Liver (tissue), 9 donors: ENCODE measurements around the gene BLOC1S5. TPM values are rescaled to one million over a fixed set of nuclear protein-coding genes. Genes with fewer than 3 reads are reported as not detected.
A peak's percentile ranks its signal among the peaks of the same experiment; 100 is the strongest.

Experiments used
- DNase-seq: peaks from one replicate; pipeline ENCODE4 v3.0.0-alpha.2; 2017; ENCODE audit warnings: low spot score
- H3K27ac ChIP-seq, 2 donors: one replicate each; pipeline ENCODE4 v1.7.0; 2013; ENCODE audit warnings: inconsistent platforms in 2 of 2, low read length in 2 of 2, control low read depth in 1 of 2, low read depth in 1 of 2, mild to moderate bottlenecking in 1 of 2
- H3K27me3 ChIP-seq, 4 donors: one replicate each; pipeline versions ENCODE4 v1.6.1 to v1.7.0; 2013; ENCODE audit warnings: low read length in 3 of 4, inconsistent platforms in 1 of 4, mild to moderate bottlenecking in 1 of 4, moderate library complexity in 1 of 4; ENCODE audit not compliant: control insufficient read depth in 4 of 4, insufficient read depth in 4 of 4
- H3K36me3 ChIP-seq, 4 donors: one replicate each; pipeline versions ENCODE4 v1.6.1 to v1.7.0; 2013; ENCODE audit warnings: low read length in 3 of 4, mild to moderate bottlenecking in 3 of 4, low read depth in 1 of 4, moderate library complexity in 1 of 4; ENCODE audit not compliant: control insufficient read depth in 4 of 4, insufficient read depth in 3 of 4
- H3K4me1 ChIP-seq, 4 donors: one replicate each; pipeline versions ENCODE4 v1.6.1 to v1.7.0; 2013; ENCODE audit warnings: low read length in 3 of 4, mild to moderate bottlenecking in 3 of 4, moderate library complexity in 1 of 4; ENCODE audit not compliant: control insufficient read depth in 4 of 4, insufficient read depth in 4 of 4
- H3K4me3 ChIP-seq, 3 donors: one replicate each; pipeline versions ENCODE4 v1.6.1 to v1.7.0; 2013; ENCODE audit warnings: low read length in 3 of 3, control low read depth in 1 of 3, low read depth in 1 of 3, mild to moderate bottlenecking in 1 of 3
- H3K9ac ChIP-seq, 2 donors: one replicate each; pipeline ENCODE4 v1.7.0; 2013; ENCODE audit warnings: low read length in 2 of 2, mild to moderate bottlenecking in 2 of 2, moderate library complexity in 2 of 2, control low read depth in 1 of 2, low read depth in 1 of 2
- H3K9me3 ChIP-seq, 4 donors: one replicate each; pipeline versions ENCODE4 v1.6.1 to v1.7.0; 2013; ENCODE audit warnings: low read length in 3 of 4; ENCODE audit not compliant: control insufficient read depth in 4 of 4
- ATF3 ChIP-seq: IDR thresholded peaks from 2 replicates; pipeline ENCODE4 v1.6.1; 2016; ENCODE audit warnings: antibody characterized with exemption
- CTCF ChIP-seq: fragments of 150-350 bp; IDR thresholded peaks from 2 replicates; pipeline ENCODE4 v1.5.1; 2017; ENCODE audit warnings: improper control_type of control experiment, low read depth, low read length; ENCODE audit not compliant: missing input control
- FOXA1 ChIP-seq: IDR thresholded peaks from 2 replicates; pipeline ENCODE4 v1.6.1; 2016; ENCODE audit warnings: antibody characterized with exemption
- FOXA2 ChIP-seq: IDR thresholded peaks from 2 replicates; pipeline ENCODE4 v1.6.1; 2016; ENCODE audit warnings: antibody characterized with exemption
- GABPA ChIP-seq, 2 donors: IDR thresholded peaks in 1 of 2; conservative IDR thresholded peaks in 1 of 2; 2 replicates each; pipeline ENCODE4 v1.6.1; 2016; ENCODE audit warnings: antibody characterized with exemption in 2 of 2, mild to moderate bottlenecking in 1 of 2, moderate library complexity in 1 of 2
- HNF4A ChIP-seq, 2 donors: conservative IDR thresholded peaks; 2 replicates each; pipeline ENCODE4 v1.6.1; 2016; ENCODE audit warnings: antibody characterized with exemption in 2 of 2, mild to moderate bottlenecking in 2 of 2
- HNF4G ChIP-seq: IDR thresholded peaks from 2 replicates; pipeline ENCODE4 v1.6.1; 2016; ENCODE audit warnings: antibody characterized with exemption
- JUND ChIP-seq, 2 donors: IDR thresholded peaks; 2 replicates each; pipeline ENCODE4 v1.6.1; 2016; ENCODE audit warnings: antibody characterized with exemption in 2 of 2
- NR2F2 ChIP-seq: IDR thresholded peaks from 2 replicates; pipeline ENCODE4 v1.6.1; 2016; ENCODE audit warnings: antibody characterized with exemption
- RAD21 ChIP-seq, 2 donors: IDR thresholded peaks; 2 replicates each; pipeline ENCODE4 v1.6.1; 2016; ENCODE audit warnings: antibody characterized with exemption in 2 of 2, mild to moderate bottlenecking in 2 of 2
- REST ChIP-seq: IDR thresholded peaks from 2 replicates; pipeline ENCODE4 v1.6.1; 2016; ENCODE audit warnings: antibody characterized with exemption, mild to moderate bottlenecking
- RXRA ChIP-seq, 2 donors: IDR thresholded peaks; 2 replicates each; pipeline ENCODE4 v1.6.1; 2017 to 2018; ENCODE audit warnings: antibody characterized with exemption in 2 of 2, mild to moderate bottlenecking in 1 of 2
- SP1 ChIP-seq: IDR thresholded peaks from 2 replicates; pipeline ENCODE4 v1.6.1; 2018; ENCODE audit warnings: antibody characterized with exemption, mild to moderate bottlenecking
- YY1 ChIP-seq: IDR thresholded peaks from 2 replicates; pipeline ENCODE4 v1.6.1; 2016; ENCODE audit warnings: antibody characterized with exemption, mild to moderate bottlenecking
- ZBTB33 ChIP-seq: IDR thresholded peaks from 2 replicates; pipeline ENCODE4 v1.6.1; 2016; ENCODE audit warnings: antibody characterized with exemption
- WGBS: extraction: QIAGEN DNeasy Blood & Tissue Kit; methylation state at CpG from one replicate; pipeline ENCODE4 v1.1.7; 2013; 5-methylcytosine and 5-hydroxymethylcytosine counted together
- polyA plus RNA-seq, 2 donors: library from polyadenylated mRNA; stranded (reverse) in 1 of 2; unstranded in 1 of 2; fragments of 200-250 nt in 1 of 2; fragments of >200 nt in 1 of 2; fragmentation: Nextera tagmentation in 1 of 2; extraction: Ambion mirVana in 1 of 2; gene quantifications; one replicate each; pipeline versions ENCODE4 v1.2.1 to v1.2.3, GENCODE V29; 2013 to 2015
- total RNA-seq, 2 donors: library from RNA; depleted of rRNA; stranded (reverse); fragments of >200 nt; gene quantifications; one replicate each; pipeline ENCODE4 v1.2.3, GENCODE V29; 2014
- TF ChIP-seq, protein P1 (sequence below): IDR thresholded peaks from 2 replicates; pipeline ENCODE4 v1.6.1; 2016; ENCODE audit warnings: antibody characterized with exemption
- donor health status: healthy.
- donor health status: healthy.
- donor health status: healthy.
- donor health status: healthy.
- donor health status: healthy.

The BLOC1S5 gene
- total and polyA plus RNA-seq, 4 donors: 5.2 to 11.1 (median 7.1) TPM

DNA sequence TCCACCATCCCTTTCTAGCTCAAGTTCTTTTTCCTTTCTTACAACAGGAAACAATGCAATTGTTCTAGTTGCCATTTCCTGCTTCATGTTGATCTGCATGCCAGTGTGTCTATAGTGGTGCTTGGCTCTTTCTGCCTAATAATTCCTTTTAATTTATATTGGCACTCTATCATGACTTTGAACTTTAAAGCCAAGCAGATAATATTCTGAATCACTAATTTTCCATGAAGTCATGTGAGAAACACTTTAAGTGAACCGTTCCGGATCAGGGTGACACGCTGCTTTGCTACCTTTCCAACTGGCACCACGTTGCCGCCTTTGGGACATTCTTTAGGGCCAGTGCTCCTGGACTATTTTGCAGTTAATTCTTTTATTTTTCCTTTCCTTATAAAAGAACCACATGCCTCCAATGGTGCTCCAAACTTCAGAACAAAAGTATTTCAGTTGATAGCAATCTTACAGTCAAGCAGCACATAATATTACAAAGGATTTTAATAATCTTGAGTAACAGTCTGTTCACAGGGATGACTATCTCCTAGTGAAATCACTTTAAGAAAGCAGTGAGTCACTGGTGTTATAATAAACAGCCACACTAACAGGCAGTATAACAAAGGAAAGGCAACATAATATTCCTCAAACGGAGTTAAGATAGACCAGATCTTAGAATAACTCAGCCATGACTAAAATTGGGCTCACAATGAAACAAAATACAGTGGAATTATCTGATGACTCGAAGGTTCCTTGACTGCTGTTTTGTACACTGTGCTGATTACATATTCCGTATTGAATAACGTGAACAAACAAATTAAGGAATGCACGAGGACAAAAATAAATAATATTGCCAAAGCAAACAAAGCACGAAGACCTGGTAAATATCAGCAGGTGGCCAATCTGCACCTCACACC lies 19.0 kb upstream of the BLOC1S5 start:
- DNase-seq: no peak
- Histone ChIP-seq H3K27me3 (no peaks in the 10 kb centered on the region), H3K27ac (peak overlapping the region; percentile 25 to 60), H3K9ac (no peak overlapping the region), H3K9me3 (no peaks in the 10 kb centered on the region), H3K4me1 (peaks cover 13 to 42% (median 23%) of the 10 kb centered on the region in 4 donors), H3K36me3 (peaks cover 0 to 6% (median 3%) of the 10 kb centered on the region in 4 donors), H3K4me3 (no peak overlapping the region)
- WGBS: 51% methylated on average over 11 of the region's 11 CpGs
- TF ChIP-seq JUND (IDR thresholded peaks at IDR 0.05) (no peak), FOXA1 (no peak), HNF4G (no peak), CTCF (no peak), YY1 (no peak), GABPA (IDR thresholded peaks at IDR 0.05 in 1 of 2, conservative IDR thresholded peaks at IDR 0.05 in 1 of 2) (no peak), REST (no peak), FOXA2 (no peak), NR2F2 (no peak), RAD21 (IDR thresholded peaks at IDR 0.05) (no peak), HNF4A (conservative IDR thresholded peaks at IDR 0.05) (no peak), ZBTB33 (no peak), SP1 (no peak), ATF3 (no peak), RXRA (IDR thresholded peaks at IDR 0.05) (no peak)
- TF ChIP-seq, protein P1, sequence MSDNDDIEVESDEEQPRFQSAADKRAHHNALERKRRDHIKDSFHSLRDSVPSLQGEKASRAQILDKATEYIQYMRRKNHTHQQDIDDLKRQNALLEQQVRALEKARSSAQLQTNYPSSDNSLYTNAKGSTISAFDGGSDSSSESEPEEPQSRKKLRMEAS: no peak
